Ecto neural progenitor cell (in vitro differentiated cells): Measurements from ENCODE around the gene SDF2L1.
"Not testable (repeated sequence)": the region's sequence is repeated elsewhere in the genome, so short reads cannot be mapped to it uniquely, and the experiment has no call there.

Experiments
- DNase-seq: peaks from one replicate; pipeline ENCODE4 v3.0.0-alpha.2; 2018; ENCODE audit warnings: low spot score

The SDF2L1 gene

DNA sequence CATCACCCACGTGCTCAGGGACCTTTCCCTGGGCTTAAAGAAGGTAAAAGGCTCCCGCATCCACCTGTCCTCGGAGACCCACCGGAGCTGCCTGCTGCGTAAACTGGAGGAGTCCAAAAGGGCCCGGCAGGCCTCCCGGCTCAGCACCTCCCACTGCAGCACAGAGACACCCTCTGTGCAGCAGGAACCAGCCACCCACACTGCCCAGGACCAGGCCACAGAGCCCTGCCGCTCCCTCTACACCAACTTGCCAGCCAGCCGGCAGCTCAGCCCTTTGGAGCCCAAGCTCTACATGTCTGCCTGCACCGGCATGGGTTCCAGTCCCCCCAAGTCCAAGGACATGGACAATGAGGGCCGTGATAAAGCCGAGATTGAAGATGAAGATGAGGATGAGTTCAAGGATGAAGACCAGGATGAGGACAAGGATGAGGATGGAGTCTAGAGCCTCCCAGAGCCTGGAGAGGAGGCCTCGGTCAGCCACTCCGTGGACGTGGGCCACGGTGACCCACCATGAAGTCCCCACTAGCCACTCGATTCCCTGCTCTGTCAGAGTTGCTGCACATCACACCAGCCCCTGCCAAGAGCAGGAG is 5.4 kb upstream of the SDF2L1 start:
- no peak for DNase-seq

DNA sequence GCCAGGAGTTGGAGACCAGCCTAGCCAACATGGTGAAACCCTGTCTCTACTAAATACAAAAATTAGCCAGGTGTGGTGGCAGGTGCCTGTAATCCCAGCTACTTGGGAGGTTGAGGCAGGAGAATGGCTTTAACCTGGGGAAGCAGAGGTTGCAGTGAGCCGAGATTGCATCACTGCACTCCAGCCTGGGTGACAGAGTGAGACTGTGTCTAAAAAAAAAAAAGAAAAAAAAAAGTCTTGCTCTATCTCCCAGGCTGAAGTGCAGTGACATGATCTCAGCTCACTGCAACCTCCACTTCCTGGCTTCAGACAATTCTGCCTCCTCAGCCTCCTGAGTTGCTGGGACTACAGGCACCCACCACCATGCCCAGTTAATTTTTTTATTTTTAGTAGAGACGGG is 4.7 kb upstream of the SDF2L1 start:
- DNase-seq = not testable (repeated sequence)

DNA sequence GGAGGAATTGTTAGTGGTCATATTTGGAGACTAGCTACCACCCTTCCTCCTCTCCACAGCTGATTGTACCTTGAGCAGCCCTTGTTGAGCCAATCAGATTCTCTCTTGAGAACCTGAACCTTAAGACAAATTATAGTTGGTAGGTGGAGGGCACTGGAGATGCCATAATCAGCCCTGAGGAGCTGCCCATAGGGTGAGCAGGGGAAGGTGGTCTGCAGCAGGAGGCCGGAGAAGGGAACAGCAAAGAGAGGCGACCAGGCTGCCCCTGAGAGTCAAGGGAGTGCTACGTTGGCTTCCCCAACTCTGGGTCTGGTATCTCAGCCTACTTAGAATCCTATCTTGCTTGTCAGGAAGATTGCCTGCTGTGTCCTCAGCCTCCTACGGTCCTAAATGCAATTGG is 2.7 kb upstream of the SDF2L1 start:
- DNase-seq = no peak

DNA sequence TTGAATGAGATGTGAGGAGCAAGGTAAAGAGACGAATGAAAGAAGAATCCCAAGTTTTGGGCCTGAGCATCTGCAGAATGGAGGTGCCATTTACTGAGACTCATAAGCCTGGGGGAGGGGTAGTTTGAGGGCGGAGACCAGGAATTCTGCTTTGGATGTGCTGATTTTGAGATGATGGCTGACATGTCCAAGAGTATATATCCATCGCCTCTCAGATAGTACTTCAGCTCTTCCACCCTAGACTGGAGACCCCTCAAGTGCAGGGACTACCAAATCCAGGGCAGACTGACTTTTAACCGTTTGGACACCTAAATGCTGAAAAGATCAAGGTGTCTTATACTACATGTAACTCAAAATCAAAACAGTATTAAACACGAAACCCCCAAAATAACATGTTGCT is 1.3 kb upstream of the SDF2L1 start:
- no peak for DNase-seq

DNA sequence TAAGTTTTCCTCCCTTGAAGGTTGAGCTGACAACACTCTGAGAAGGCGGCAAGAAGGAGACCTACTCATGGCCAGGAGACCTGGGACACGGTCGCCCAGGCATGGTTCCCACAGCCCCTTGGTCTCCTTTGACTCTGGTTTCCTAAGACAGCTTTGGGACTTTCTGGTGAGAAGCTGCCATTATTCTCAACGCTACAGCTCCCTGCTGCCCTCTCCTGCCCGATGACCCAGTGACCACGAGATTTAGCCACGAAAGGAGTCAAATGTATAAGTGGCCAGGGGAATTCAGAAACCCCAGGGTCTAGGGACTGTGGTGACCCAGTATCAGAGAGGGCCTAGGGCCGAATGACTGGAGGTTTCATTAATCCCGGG is 699 bp upstream of the SDF2L1 start:
- peak; percentile 74 for DNase-seq

DNA sequence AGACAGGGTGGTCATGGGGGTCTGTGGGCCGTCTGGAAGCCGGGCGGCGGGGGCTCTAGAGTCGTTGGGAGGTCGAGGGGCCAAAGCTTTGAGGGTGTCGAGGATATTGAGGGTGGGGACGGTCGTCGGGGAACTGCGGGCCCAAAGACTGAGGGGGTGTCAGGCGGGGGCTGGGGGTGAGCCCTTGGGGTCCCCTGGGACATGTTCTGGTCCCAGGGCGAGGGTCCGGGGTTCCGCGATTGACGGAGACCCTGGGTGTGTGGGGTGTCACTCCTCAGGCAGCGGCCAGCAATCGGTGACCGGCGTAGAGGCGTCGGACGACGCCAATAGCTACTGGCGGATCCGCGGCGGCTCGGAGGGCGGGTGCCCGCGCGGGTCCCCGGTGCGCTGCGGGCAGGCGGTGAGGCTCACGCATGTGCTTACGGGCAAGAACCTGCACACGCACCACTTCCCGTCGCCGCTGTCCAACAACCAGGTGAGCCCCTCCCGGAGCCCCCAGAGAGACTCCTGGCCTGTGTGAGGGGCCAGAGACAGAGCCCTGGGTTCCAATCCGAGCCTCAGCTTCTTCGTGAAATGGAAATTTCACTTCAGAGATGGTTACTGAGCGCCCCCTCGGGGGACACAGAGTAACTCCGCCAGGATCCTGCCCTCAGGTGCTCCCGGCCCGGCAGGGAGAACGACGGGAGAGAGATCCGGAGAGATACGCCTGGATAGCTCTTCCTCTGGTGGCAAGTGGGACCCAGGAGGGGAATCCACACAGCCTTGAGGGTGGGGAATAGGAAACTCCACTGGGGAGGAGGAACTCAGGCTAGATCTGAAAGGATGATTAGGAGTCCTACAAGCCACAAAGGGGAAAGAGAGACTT is 714 bp downstream of the SDF2L1 start:
- peak; percentile 78 for DNase-seq

DNA sequence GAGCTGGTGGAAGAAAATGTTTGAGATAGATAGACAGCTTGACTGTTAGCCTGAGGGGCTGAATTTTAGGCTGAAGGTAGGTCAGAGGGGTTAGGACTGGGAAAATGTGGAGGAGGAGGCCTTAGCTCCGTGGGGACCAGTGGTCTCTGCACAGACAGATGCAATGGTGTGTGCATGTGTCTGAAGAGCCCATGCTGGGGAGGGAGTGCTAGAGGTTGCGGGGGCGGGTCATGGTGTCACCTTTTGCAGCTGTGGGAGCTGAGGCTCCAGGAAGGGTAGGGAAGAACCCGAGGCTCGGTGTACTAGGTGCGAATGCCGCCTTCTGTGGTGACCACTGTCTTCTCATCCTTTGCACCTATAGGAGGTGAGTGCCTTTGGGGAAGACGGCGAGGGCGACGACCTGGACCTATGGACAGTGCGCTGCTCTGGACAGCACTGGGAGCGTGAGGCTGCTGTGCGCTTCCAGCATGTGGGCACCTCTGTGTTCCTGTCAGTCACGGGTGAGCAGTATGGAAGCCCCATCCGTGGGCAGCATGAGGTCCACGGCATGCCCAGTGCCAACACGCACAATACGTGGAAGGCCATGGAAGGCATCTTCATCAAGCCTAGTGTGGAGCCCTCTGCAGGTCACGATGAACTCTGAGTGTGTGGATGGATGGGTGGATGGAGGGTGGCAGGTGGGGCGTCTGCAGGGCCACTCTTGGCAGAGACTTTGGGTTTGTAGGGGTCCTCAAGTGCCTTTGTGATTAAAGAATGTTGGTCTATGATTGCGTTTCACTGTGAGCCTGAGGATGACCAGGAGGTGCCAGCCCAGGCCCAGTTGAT is 1.6 kb downstream of the SDF2L1 start:
- no peak for DNase-seq

DNA sequence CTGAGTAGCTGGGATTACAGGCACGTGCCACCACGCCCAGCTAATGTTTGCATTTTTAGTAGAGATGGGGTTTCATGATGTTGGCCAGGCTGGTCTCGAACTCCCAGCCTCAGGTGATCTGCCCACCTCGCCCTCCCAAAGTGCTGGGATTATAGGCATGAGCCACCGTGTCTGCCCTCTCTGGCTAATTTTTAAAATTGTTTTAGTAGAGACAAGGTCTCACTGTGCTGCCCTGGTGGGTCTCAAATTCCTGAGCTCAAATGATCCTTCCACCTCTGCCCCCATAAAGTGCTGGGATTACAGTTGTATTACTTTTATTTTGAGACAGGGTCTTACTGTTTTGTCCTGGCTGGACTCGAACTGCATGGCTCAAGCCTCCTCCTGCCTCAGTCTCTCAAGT is 3.4 kb downstream of the SDF2L1 start:
- DNase-seq = not testable (repeated sequence)

DNA sequence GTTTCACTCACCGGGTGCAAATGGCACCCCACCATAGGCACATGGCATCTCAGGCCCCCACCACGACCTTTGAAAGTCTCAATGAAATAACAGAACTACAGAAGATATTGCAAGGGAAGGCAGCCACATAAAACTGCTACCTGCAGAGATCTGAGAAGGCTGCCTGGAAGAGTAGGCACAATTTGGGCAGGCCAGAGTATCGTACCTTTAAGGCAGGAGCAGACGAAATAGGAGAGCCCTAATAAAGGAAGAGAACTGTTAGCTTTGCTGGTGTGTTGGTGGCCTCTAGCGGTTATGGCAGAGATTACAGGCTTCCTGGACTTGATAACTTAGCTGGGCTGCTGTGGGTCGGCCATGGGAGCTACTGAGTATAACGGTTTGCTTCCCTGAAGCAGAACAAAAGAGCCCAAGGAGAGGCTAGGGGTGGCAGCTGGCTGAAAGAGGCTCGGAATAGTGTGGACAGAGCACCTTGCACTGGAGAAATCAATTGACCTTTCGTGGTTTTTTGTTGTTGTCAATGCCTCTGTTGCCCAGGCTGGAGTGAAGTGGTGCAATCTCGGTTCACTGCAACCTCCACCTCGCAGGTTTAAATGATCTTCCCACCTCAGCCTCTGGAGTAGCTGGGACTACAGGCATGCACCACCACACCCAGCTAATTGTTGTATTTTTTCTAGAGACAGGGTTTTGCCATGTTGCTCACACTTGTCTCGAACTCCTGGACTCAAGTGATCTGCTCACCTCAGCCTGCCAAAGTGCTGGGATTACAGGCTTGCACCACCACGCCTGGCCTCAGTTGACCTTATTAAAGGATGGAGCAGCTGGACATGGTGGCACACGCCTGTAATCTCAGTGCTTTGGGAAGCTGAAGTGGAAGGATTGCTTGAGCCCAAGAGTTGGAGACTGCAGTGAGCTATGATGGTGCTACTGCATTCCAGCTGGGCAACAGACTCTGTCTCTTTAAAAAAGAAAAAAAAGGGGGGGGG is 4.8 kb downstream of the SDF2L1 start:
- DNase-seq = peak; percentile 74

DNA sequence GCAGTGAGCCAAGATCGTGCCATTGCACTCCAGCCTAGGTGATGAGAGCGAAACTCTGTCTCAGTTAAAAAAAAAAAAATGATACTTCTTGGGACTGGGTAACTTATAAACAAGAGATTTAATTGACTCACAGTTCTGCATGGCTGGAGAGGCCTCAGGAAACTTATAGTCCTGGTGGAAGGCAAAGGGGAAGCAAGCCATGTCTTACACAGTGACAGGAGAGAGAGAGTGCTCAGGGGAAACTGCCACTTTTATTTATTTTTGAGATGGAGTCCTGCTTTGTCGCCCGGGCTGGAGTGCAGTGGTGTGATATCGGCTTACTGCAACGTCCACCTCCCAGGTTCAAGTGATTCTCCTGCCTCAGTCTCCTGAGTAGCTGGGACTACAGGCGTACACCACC is 8.2 kb downstream of the SDF2L1 start:
- DNase-seq = no peak

DNA sequence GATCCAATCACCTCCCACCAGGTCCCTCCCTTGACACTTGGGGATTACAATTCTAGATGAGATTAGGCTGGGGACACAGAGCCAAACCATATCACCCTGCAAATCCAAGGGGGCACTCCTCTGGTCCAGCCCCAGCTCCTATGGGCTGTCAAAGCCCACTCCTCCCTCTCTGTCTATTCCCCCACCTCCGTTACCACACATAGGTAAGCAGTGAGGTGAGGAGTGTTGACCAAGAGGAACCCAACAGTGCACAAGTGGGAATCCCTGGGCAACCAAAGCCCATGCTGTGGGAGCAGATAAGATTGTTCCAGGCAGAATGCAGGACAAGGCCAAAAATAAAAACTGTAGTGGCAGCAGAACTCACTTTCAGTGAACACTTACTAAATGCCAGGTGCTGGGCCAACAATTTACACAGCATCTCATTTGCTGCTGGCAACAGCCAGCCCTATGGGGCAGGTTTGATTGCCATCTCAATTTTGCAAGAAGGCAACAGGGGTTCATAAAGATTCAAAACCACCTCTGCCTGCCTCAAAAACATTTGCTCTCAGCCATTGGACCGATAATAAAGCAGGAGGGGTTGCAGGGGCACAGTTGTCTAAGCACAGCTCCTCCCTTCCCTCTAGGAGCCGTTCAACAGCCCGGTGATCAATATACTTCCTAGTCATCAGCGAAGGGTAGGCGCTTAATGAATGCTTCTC is 8.9 kb downstream of the SDF2L1 start:
- DNase-seq = no peak

DNA sequence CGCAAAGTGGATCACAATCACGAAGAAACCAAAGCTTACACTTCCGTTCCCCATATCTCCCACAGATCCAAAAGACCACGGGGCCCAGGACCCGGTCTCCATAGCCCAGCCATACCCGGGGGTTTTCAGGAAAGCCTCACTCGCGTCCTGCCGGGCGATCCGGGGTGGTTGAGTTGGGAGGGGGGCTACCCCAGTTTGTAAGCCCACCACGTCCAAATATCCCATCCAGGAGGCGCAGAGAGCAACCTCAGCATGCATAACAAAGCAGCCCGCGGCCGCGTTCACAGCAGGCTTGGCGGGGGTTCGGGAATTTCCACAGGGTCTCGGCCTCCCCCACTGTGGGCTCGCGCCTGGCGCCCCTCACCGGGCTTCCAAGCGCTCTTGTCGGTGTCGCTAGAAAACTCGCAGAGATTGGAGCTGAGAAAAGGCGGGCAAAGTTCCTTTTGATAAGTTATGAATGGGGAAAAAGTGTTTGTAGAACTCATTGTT is 9.5 kb downstream of the SDF2L1 start:
- no peak for DNase-seq

DNA sequence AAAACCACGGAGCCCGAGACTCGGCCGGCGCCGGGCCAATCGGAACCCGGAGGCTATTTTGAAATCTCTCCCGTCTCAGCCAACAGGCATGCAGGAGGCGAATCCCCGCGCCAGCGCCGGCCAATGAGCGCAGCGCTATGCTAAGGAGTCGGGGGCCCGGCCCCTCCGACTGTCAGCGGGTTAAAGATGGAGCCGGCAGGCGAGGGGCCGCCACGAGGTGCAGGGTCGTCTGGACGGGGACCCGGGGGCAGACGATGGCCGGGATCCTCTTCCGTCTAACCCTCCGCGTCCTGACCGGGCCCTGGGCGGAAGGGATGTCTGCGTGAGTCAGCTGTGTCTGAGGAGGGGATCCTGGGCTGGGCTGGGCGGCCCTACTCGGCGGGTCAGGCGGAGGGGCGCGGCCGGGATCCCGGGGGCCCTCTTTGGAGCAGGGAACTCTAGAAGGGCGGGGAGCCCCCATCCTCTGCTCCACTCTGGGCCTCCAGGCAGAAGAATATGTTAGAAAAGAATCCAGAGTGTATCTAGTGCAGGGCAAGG is 10.0 kb downstream of the SDF2L1 start:
- DNase-seq = peak; percentile 97

DNA sequence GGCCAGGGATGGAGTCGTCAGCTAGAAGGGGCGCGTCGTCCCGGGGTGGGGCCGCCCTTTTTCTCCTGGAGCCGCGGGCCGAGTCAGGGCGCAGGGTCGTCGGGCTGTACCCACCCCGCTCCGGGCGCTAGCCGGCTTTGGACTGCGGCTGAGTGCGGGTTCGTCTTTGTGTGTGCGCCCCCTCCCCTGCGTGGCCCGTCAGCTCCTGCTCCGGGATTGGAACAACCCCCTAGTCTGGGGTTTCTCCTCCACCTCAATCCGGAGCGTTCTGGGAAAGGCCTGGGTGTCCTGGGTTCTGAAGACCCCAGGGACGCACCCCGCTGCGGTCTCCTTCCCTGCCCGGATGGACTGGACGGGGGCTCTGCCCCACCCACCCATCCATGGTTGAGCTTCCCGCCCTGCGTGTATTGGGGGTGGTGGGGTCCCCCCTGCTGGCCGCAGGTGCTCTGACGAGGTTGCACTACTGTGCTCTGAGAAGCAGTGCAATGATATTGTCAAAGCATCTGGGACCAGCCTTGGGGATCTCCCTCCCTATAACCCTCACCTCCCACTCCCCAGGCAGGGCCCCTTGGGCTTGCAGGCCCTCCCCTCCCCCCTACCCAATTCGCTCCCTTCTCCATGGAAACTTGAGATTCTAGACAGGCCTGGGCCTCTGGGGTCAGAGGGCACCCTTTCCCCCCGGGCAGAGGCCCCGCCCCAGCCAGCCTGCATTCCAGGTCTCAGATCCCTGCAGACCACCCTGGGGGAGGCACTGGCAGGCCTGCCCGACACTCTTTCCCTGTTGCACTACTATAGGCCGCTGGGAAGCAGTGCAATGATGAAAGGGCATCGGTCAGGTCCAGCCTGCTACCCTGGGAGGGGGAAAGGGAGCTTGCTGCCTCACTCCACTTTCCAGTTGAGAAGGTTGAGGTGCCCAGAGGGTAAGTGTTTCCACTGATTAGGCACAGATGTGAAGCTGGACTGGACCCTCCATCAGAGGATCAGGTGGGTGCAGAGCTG is 10.7 kb downstream of the SDF2L1 start:
- peak; percentile 91 for DNase-seq

DNA sequence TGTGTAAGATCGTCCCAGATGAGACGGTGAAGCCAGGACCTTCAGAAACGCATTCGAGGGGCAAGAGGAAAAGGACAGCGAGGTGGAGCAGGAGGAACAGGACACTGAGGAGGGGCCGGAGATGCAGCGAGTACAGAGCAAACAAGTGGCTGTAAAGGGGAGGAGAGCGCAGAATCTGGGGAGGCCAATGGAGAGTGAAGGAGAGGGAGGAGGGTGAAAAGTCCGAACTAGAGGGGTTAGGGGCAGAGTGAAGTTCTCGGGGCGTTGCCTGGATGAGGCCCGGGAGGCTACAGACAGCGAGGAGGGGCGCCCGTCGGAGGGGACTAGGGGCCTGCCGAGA is 14.9 kb downstream of the SDF2L1 start:
- no peak for DNase-seq

DNA sequence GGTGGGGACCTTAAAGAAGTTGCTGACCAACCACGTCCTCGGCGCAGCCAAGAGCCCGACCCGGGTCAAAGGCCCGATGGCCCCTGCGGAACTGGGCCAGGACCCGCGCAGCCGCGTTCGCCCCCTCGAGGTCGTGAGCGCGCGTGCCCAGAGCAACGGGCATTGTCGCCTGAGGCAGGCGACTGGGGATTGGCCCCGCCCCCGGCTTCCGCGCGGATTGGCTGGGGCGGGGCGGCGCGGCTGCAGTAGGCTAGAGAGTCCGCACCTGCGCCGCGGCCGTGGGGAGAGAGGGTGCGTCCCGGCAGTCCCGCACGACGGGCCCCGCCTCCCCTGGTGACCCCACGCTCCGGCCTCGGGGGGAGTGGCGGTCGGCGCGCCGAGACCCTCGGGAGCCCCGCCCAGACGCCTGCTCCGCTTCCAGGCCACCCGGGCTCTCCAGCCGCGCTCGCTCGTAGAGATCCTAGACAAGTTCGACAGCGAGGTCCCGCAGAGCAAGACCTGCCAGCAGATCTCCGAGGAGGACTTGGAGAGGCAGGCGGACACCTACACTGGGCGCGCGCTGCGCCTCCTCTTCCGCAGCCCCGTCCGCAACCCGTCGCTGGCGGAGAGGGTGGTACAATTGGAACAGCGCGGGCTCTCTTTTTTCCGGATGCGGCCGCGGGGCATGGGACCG is 15.4 kb downstream of the SDF2L1 start:
- DNase-seq = peak; percentile 91

DNA sequence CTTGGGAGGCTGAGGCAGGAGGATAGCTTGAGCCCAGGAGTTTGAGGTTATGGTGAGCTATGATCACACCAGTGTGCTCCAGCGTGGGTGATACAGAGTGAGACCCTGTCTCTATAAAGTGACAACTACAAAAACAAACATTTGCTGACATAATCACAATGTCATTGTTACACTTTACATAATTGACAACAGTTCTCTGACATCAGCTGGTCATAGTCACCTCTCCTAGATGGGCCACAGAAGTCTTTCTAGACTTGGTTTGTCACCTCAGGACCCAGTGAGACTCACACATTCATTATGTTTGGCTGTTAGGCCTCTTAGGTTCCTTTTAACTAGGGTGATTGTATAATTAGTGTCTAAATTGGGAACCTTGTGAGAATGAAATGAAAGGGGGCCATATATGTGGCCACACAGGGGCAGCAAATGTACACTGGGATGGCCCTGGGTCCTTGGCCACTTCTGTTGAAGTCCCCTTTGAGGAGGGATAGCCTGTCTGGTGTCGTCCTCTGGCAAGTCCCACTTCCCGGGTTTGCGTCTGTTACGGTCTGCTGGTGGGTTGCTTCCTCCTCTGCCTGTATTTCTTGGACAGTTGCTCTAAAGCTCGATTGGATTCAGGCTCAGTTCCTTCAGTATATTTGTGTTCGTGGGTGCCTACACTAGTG is 17.9 kb downstream of the SDF2L1 start:
- no peak for DNase-seq

DNA sequence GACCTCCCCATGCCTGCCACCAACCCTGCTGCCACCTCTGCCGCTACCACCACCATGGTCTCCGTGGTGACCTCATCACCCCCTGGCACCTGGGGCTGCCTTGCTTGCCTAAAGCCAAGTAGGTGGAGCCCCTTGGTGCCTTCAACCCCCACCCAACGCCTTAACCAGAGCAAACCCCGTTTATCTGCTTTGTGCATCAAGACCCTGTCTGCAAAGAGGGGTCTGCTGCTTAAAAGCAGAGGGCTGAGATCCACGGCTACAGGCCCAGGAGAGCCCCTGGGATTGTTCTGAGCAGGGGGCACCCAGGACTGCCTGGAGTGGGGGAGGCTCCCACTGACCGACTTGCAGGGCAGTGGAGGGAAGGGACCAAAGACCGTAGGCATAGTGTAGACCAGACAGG is 18.8 kb downstream of the SDF2L1 start:
- no peak for DNase-seq
